ENCODE results near the gene CYBA.

DNA sequence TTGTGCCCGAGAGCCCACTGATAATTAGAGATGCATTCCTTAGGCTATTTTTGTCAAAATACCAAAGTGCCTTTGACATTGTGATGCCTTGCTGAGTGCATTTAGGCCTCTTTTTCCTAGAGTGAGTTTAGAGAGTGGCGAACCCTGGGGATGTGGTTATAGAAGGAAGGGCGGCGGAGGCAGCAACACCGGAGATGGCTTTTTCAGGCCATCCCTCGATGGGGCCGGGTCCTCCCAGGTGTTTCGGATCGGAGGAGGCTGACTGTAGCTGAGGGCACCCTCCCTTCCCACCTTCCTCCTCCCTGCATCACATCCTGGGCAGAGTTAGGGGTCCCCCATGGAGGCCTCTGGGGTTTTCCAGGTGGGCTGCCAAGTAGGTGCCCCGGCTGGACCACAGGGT lies 42.0 kb upstream of the CYBA start:
- TF ChIP-seq, protein P1, sequence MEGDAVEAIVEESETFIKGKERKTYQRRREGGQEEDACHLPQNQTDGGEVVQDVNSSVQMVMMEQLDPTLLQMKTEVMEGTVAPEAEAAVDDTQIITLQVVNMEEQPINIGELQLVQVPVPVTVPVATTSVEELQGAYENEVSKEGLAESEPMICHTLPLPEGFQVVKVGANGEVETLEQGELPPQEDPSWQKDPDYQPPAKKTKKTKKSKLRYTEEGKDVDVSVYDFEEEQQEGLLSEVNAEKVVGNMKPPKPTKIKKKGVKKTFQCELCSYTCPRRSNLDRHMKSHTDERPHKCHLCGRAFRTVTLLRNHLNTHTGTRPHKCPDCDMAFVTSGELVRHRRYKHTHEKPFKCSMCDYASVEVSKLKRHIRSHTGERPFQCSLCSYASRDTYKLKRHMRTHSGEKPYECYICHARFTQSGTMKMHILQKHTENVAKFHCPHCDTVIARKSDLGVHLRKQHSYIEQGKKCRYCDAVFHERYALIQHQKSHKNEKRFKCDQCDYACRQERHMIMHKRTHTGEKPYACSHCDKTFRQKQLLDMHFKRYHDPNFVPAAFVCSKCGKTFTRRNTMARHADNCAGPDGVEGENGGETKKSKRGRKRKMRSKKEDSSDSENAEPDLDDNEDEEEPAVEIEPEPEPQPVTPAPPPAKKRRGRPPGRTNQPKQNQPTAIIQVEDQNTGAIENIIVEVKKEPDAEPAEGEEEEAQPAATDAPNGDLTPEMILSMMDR (IDR thresholded peaks at IDR 0.05 in 2 of 3, conservative IDR thresholded peaks at IDR 0.05 in 1 of 3; ENCODE audit: control insufficient read depth in 2 of 3, extremely low read depth in 1 of 3, insufficient read depth in 1 of 3, low read depth in 3 of 3, low read length in 3 of 3), result no peak
- TF ChIP-seq ESRRA (IDR thresholded peaks at IDR 0.05; ENCODE audit: low read length) (no peak), EP300 (IDR thresholded peaks at IDR 0.05; ENCODE audit: borderline replicate concordance in 1 of 2, control insufficient read depth in 1 of 2, low read depth in 2 of 2, low read length in 2 of 2) (no peak), POLR2A (IDR thresholded peaks at IDR 0.05; ENCODE audit: low read depth, low read length) (no peak), TAF1 (IDR thresholded peaks at IDR 0.05; ENCODE audit: borderline replicate concordance, low read depth, low read length) (no peak), ASH2L (IDR thresholded peaks at IDR 0.05; ENCODE audit: borderline replicate concordance, low read depth) (no peak), EZH2 (IDR thresholded peaks at IDR 0.05; ENCODE audit: borderline replicate concordance, control insufficient read depth, low read depth, low read length) (no peak), PML (IDR thresholded peaks at IDR 0.05; ENCODE audit: low read length) (no peak), NRF1 (conservative IDR thresholded peaks at IDR 0.05; ENCODE audit: low read depth, low read length) (no peak), MXI1 (IDR thresholded peaks at IDR 0.05; ENCODE audit: low read depth, low read length) (no peak)
- TF ChIP-seq, protein P2, sequence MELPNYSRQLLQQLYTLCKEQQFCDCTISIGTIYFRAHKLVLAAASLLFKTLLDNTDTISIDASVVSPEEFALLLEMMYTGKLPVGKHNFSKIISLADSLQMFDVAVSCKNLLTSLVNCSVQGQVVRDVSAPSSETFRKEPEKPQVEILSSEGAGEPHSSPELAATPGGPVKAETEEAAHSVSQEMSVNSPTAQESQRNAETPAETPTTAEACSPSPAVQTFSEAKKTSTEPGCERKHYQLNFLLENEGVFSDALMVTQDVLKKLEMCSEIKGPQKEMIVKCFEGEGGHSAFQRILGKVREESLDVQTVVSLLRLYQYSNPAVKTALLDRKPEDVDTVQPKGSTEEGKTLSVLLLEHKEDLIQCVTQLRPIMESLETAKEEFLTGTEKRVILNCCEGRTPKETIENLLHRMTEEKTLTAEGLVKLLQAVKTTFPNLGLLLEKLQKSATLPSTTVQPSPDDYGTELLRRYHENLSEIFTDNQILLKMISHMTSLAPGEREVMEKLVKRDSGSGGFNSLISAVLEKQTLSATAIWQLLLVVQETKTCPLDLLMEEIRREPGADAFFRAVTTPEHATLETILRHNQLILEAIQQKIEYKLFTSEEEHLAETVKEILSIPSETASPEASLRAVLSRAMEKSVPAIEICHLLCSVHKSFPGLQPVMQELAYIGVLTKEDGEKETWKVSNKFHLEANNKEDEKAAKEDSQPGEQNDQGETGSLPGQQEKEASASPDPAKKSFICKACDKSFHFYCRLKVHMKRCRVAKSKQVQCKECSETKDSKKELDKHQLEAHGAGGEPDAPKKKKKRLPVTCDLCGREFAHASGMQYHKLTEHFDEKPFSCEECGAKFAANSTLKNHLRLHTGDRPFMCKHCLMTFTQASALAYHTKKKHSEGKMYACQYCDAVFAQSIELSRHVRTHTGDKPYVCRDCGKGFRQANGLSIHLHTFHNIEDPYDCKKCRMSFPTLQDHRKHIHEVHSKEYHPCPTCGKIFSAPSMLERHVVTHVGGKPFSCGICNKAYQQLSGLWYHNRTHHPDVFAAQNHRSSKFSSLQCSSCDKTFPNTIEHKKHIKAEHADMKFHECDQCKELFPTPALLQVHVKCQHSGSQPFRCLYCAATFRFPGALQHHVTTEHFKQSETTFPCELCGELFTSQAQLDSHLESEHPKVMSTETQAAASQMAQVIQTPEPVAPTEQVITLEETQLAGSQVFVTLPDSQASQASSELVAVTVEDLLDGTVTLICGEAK (IDR thresholded peaks at IDR 0.05; ENCODE audit: borderline replicate concordance), result no peak
- TF ChIP-seq, protein P3, sequence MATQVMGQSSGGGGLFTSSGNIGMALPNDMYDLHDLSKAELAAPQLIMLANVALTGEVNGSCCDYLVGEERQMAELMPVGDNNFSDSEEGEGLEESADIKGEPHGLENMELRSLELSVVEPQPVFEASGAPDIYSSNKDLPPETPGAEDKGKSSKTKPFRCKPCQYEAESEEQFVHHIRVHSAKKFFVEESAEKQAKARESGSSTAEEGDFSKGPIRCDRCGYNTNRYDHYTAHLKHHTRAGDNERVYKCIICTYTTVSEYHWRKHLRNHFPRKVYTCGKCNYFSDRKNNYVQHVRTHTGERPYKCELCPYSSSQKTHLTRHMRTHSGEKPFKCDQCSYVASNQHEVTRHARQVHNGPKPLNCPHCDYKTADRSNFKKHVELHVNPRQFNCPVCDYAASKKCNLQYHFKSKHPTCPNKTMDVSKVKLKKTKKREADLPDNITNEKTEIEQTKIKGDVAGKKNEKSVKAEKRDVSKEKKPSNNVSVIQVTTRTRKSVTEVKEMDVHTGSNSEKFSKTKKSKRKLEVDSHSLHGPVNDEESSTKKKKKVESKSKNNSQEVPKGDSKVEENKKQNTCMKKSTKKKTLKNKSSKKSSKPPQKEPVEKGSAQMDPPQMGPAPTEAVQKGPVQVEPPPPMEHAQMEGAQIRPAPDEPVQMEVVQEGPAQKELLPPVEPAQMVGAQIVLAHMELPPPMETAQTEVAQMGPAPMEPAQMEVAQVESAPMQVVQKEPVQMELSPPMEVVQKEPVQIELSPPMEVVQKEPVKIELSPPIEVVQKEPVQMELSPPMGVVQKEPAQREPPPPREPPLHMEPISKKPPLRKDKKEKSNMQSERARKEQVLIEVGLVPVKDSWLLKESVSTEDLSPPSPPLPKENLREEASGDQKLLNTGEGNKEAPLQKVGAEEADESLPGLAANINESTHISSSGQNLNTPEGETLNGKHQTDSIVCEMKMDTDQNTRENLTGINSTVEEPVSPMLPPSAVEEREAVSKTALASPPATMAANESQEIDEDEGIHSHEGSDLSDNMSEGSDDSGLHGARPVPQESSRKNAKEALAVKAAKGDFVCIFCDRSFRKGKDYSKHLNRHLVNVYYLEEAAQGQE (IDR thresholded peaks at IDR 0.05; ENCODE audit: low read depth, low read length), result no peak

All from GM12878 (cell line).